Lower leg skin (tissue), 4 donors: Measurements from ENCODE around the gene SNX6. TPM values are rescaled to one million over a fixed set of nuclear protein-coding genes. Genes with fewer than 3 reads are reported as not detected.

Source experiments
- DNase-seq, 2 donors: peaks; one replicate each; pipeline ENCODE4 v3.0.0-alpha.2; 2019; ENCODE audit warnings: low spot score in 2 of 2
- H3K4me3 ChIP-seq: fragments of 200-600 bp; sonication (generic); 2 replicates; pipeline ENCODE4 v1.5.1; 2017; ENCODE audit warnings: mild to moderate bottlenecking, low read depth; ENCODE audit not compliant: poor library complexity, severe bottlenecking
- POLR2A ChIP-seq, 2 donors: fragments of 450-650 bp; IDR thresholded peaks; one replicate each; pipeline ENCODE4 v1.6.1; 2016 to 2017; ENCODE audit warnings: antibody characterized with exemption in 2 of 2, mild to moderate bottlenecking in 1 of 2, moderate library complexity in 1 of 2
- WGBS, 2 donors: methylation state at CpG; one replicate each; pipeline ENCODE4 v1.1.5; 2018; 5-methylcytosine and 5-hydroxymethylcytosine counted together
- intact Hi-C: fragments of 100-400 bp; cut with DNase I; formaldehyde crosslinking; loops from one replicate; pipeline ENCODE4 v1.15.0; 2023; ENCODE audit warnings: low total_unique reads
- total RNA-seq, 4 donors: library from RNA; depleted of rRNA; stranded (reverse); fragments of >200 nt; gene quantifications; one replicate each; pipeline ENCODE4 v1.1.0, GENCODE V29; 2016
- TF ChIP-seq, protein P1 (sequence below), 3 donors: fragments of 450-650 bp; IDR thresholded peaks; one replicate each; pipeline ENCODE4 v1.5.1; 2016; ENCODE audit warnings: antibody characterized with exemption in 3 of 3, mild to moderate bottlenecking in 3 of 3, moderate library complexity in 2 of 3

Gene SNX6
- total RNA-seq = 10 to 100 TPM; 66.9 to 74.6 (median 73.5) TPM

DNA sequence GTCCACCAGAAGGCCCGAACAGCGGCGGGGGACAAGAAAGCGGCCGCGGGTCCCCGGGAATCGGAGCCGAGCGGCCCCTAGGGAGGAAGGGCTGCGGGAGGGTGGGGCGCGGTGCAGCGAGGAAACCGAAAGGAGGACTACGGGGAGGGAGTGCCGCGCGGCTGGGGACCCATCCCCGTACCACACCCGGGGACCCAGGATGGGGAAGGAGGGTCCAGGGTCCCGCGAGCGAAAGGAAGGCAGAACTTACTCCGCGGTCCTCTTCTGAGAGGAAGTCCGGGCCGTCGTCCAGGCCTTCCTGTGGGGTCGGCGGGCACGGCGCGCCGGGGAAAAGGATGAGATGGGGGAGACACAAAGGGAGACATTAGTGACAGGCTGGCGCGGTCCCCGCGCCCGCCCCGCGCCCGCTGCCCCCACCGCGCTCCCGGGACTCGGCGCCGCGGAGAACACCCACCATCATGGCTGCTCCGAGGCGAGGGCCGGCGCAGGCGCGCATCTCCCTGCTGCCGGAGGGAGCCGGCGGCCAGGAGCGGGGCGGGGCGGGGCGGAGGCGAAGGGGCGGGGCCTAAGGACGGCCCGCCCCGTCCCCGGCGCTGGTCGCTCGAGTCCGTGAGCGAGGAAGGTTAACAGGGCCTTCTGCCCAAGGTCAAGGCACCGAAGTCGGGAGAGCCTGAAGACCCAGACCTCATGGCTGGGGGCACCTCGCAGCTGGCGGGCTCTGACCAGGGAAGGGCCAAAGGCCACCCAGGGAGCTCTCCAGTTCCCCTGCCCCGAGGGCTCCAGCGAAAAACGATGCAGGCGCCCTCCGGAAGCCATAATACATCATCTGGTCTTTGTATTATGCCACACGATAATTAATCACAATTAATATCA lies at the start of gene SNX6:
Gene SNX6, minus strand, starts transcription at position 492 of the 873 bp plus-strand sequence. Its CDS starts 32 bp downstream, at position 460.
- peak; percentile 70 to 96 for DNase-seq
- TF ChIP-seq POLR2A (IDR thresholded peaks at IDR 0.05) = peak in 1 of 2 donors; percentile 1
- TF ChIP-seq, protein P1, sequence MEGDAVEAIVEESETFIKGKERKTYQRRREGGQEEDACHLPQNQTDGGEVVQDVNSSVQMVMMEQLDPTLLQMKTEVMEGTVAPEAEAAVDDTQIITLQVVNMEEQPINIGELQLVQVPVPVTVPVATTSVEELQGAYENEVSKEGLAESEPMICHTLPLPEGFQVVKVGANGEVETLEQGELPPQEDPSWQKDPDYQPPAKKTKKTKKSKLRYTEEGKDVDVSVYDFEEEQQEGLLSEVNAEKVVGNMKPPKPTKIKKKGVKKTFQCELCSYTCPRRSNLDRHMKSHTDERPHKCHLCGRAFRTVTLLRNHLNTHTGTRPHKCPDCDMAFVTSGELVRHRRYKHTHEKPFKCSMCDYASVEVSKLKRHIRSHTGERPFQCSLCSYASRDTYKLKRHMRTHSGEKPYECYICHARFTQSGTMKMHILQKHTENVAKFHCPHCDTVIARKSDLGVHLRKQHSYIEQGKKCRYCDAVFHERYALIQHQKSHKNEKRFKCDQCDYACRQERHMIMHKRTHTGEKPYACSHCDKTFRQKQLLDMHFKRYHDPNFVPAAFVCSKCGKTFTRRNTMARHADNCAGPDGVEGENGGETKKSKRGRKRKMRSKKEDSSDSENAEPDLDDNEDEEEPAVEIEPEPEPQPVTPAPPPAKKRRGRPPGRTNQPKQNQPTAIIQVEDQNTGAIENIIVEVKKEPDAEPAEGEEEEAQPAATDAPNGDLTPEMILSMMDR (IDR thresholded peaks at IDR 0.05) = no peak
- 0 to 2% methylated on average over 47 to 54 of the region's 84 CpGs for WGBS, 2 donors
- peak within 1 kb of the TSS; percentile 88 for H3K4me3 ChIP-seq
- intact Hi-C loops = no loop called here

DNA sequence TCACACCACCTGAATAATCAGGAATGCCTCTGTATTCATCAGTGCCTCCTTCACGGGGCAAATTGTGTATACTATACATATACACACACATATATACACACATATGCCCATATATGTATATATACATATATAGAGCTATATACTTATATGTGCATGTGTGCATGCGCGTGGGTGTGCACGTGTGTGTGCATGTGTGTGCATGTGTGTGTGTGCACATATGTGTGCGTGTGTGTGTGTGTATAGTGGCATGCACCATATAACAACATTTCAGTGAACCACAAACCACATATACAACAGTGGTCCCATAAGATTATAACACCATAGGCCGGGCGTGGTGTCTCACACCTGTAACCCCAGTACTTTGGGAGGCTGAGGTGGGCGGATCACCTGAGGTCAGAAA lies 48.8 kb upstream of the SNX6 start:
- intact Hi-C loops = no loop called here
- WGBS, 2 donors = 90 to 92% methylated on average over 8 of the region's 8 CpGs
- no peak overlapping the region for H3K4me3 ChIP-seq
- no peak for TF ChIP-seq POLR2A (IDR thresholded peaks at IDR 0.05)
- TF ChIP-seq, protein P1 (IDR thresholded peaks at IDR 0.05) = no peak
- DNase-seq = peak in 1 of 2 donors; percentile 40

DNA sequence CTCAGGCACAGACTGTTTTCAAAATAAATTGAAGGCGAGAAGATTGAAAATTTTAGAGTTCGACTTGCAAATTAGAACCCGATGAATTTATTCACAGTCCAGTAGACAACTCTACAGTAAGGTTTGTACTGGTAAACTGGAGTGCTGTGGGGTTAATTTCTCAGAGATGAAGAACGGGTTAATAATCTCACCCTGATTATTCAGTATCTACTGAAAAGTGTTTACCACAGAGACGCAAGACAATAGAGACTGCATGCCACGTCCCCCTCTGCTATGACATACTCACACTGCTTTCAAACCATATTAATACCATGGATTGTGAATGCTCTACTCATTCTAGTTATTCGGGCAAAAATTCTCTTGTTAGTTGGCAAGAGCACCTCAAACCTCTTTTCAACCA lies 48.4 kb upstream of the SNX6 start:
- intact Hi-C loops = no loop called here
- H3K4me3 ChIP-seq = no peak overlapping the region
- 58 to 66% methylated on average over 7 of the region's 7 CpGs for WGBS, 2 donors
- TF ChIP-seq, protein P1 (IDR thresholded peaks at IDR 0.05) = no peak
- TF ChIP-seq POLR2A (IDR thresholded peaks at IDR 0.05) = no peak
- no peak for DNase-seq

DNA sequence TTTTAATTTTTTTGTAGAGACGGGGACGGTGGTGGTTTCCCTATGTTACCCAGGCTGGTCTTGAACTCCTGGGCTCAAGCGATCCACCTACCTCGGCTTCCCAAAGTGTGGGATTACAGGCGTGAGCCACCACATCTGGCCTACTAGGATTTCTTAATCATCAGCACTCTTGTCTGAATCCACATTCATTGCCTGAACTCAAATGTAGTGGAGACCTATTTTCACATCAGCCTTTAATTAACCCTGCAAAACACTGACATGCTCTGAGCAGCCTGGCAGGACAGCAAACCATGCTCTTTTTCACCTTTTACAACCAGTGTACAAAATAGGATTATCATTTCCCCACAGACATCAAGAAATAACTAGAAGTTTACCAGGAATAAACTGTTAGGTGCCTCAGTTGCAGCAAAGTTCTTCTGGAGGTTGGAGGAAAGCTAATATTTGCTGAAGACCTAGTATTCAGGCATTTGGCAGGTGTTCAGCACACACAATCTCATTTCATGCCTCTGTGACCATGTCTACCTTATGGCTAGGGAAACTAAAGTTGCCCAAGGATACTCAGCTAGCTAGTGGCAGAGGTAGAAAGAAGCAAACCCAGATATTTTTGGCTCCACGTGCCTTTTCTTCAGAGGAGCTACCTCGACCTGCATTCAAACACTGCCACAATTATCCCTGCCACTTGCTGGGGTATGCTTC lies 46.7 kb upstream of the SNX6 start:
- intact Hi-C loops = no loop called here
- TF ChIP-seq POLR2A (IDR thresholded peaks at IDR 0.05) = no peak
- TF ChIP-seq, protein P1 (IDR thresholded peaks at IDR 0.05) = no peak
- 84% methylated on average over 7 of the region's 7 CpGs for WGBS, 2 donors
- DNase-seq = peak in 1 of 2 donors; percentile 32
- H3K4me3 ChIP-seq = no peak overlapping the region

DNA sequence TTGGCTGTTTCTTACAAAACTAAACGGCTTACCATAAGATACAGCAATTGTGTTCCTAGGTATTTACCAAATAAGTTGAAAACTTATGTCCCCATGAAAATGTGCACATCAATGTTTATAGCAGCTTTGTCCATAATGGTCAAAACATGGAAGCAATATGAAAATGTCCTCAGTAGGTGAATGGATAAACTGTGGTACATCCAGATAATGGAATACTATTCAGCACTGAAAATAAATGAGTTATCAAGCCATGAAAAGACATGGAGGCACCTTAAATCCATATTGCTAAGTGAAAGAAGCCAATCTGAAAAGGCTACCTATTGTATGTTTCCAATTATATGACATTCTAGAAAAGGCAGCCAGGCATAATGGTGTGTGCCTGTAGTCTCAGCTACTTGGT lies 43.8 kb upstream of the SNX6 start:
- intact Hi-C loops = no loop called here
- WGBS, 2 donors = 81 to 87% methylated on average over 1 of the region's 1 CpG
- DNase-seq = no peak
- no peak overlapping the region for H3K4me3 ChIP-seq
- TF ChIP-seq, protein P1 (IDR thresholded peaks at IDR 0.05) = no peak
- TF ChIP-seq POLR2A (IDR thresholded peaks at IDR 0.05) = no peak
